Type B pancreatic cell (in vitro differentiated cells): ENCODE measurements around the gene GRN. TPM values are rescaled to one million over a fixed set of nuclear protein-coding genes. Genes with fewer than 3 reads are reported as not detected.

ENCODE experiments used
- DNase-seq: peaks from one replicate; pipeline ENCODE4 v3.0.0; 2021; ENCODE audit warnings: mixed read lengths; ENCODE audit not compliant: unreplicated experiment; ENCODE audit errors: extremely low spot score
- H3K27ac Mint-ChIP-seq: 2 replicates; pipeline ENCODE4 v1.8.0; 2021; ENCODE audit warnings: mild to moderate bottlenecking, mixed read lengths
- H3K27me3 Mint-ChIP-seq: 2 replicates; pipeline ENCODE4 v1.8.0; 2021; ENCODE audit warnings: mixed read lengths
- H3K36me3 Mint-ChIP-seq: 2 replicates; pipeline ENCODE4 v1.8.0; 2021; ENCODE audit warnings: mixed read lengths
- H3K4me1 Mint-ChIP-seq: one replicate; pipeline ENCODE4 v1.8.0; 2021; ENCODE audit warnings: mixed read lengths; ENCODE audit not compliant: unreplicated experiment
- H3K4me3 Mint-ChIP-seq: 2 replicates; pipeline ENCODE4 v1.8.0; 2021; ENCODE audit warnings: mild to moderate bottlenecking, mixed read lengths
- H3K9me3 Mint-ChIP-seq: 2 replicates; pipeline ENCODE4 v1.8.0; 2021; ENCODE audit warnings: mixed read lengths
- total RNA-seq: library from RNA; stranded (reverse); gene quantifications from 2 replicates; pipeline ENCODE4 v1.2.1, GENCODE V29; 2021; ENCODE audit warnings: low replicate concordance
- TF ChIP-seq, protein P1 (sequence below): fragments of 200-600 bp; sonication (generic); conservative IDR thresholded peaks from 2 replicates; pipeline ENCODE4 v1.5.0; 2021; ENCODE audit warnings: antibody characterized with exemption, mild to moderate bottlenecking

Gene GRN
- total RNA-seq, 1 donor from 2014 or later, result 183 TPM

DNA sequence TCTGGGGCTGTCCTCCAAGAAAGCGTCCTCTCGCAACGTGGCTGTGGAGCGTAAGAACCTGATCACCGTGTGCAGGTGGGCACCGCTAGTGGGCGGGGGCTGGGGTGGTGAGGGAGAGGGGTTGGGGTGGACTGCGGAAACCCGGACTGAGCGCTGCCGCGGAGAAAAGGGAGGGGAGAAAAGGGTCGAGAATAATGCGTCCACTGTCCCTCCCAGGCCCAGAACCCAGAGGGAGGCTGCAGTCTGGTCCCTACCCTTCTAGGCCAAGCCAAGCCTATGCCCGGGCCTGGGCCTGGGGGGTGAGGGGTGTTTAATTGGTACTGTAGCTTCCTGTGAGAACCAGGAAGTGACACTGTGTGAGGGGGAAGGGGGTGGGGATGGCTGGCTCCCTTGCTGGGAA lies 36.2 kb upstream of the GRN start:
- no peaks in the 10 kb centered on the region for H3K4me1 Mint-ChIP-seq
- peak overlapping the region; percentile 51 for H3K4me3 Mint-ChIP-seq
- H3K27ac Mint-ChIP-seq, result no peak overlapping the region
- TF ChIP-seq, protein P1, sequence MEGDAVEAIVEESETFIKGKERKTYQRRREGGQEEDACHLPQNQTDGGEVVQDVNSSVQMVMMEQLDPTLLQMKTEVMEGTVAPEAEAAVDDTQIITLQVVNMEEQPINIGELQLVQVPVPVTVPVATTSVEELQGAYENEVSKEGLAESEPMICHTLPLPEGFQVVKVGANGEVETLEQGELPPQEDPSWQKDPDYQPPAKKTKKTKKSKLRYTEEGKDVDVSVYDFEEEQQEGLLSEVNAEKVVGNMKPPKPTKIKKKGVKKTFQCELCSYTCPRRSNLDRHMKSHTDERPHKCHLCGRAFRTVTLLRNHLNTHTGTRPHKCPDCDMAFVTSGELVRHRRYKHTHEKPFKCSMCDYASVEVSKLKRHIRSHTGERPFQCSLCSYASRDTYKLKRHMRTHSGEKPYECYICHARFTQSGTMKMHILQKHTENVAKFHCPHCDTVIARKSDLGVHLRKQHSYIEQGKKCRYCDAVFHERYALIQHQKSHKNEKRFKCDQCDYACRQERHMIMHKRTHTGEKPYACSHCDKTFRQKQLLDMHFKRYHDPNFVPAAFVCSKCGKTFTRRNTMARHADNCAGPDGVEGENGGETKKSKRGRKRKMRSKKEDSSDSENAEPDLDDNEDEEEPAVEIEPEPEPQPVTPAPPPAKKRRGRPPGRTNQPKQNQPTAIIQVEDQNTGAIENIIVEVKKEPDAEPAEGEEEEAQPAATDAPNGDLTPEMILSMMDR, result no peak
- DNase-seq, result no peak
- H3K27me3 Mint-ChIP-seq, result peaks cover 59% of the 10 kb centered on the region
- H3K9me3 Mint-ChIP-seq, result no peaks in the 10 kb centered on the region
- H3K36me3 Mint-ChIP-seq, result no peaks in the 10 kb centered on the region

DNA sequence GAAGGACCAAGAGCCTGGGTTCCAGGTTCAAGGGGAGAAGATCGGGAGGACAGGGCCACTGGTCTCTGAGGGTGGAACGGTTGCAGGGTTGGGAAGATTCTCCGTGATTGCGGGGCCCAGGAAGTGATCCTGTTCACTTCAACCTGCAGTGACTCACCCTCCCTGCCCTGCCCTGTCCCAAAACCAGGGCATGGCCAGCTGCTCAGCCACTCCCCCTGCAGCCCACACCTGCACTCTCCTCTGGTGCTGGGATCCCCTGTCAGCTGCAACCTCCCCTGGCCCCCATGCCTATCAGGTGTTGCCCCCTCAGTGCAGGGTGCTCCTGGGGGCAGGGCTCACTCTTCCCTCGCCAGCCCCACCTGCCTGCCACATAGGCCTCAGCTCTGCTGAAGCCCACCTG lies 35.6 kb upstream of the GRN start:
- H3K4me1 Mint-ChIP-seq, result no peaks in the 10 kb centered on the region
- H3K27me3 Mint-ChIP-seq, result peaks cover 62% of the 10 kb centered on the region
- no peaks in the 10 kb centered on the region for H3K36me3 Mint-ChIP-seq
- TF ChIP-seq, protein P1, result no peak
- DNase-seq, result no peak
- no peaks in the 10 kb centered on the region for H3K9me3 Mint-ChIP-seq
- peak overlapping the region; percentile 68 for H3K4me3 Mint-ChIP-seq
- no peak overlapping the region for H3K27ac Mint-ChIP-seq

DNA sequence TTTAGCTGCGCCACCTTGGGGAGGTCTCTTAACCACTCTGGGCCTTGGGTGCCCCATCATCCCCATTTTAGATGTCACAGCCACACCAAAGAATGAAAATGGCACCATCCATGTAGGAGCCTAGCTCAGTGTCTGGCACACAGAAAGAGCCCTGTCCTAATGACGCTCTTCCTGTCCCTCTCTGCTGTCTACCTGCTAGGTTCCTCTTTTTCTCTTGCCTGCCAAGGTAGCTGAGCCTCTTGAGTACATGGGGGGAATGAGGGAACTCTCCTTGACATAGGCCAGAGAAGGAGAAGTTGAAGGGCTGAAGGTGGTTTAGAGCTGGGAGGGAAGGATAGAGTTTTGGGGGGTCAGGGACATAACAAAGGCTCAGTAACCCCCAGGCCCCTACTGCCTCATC lies 34.9 kb upstream of the GRN start:
- Mint-ChIP-seq H3K9me3 (no peaks in the 10 kb centered on the region), H3K4me1 (no peaks in the 10 kb centered on the region), H3K4me3 (peak overlapping the region; percentile 68), H3K36me3 (no peaks in the 10 kb centered on the region), H3K27me3 (peaks cover 60% of the 10 kb centered on the region), H3K27ac (no peak overlapping the region)
- TF ChIP-seq, protein P1, result no peak
- DNase-seq, result no peak

DNA sequence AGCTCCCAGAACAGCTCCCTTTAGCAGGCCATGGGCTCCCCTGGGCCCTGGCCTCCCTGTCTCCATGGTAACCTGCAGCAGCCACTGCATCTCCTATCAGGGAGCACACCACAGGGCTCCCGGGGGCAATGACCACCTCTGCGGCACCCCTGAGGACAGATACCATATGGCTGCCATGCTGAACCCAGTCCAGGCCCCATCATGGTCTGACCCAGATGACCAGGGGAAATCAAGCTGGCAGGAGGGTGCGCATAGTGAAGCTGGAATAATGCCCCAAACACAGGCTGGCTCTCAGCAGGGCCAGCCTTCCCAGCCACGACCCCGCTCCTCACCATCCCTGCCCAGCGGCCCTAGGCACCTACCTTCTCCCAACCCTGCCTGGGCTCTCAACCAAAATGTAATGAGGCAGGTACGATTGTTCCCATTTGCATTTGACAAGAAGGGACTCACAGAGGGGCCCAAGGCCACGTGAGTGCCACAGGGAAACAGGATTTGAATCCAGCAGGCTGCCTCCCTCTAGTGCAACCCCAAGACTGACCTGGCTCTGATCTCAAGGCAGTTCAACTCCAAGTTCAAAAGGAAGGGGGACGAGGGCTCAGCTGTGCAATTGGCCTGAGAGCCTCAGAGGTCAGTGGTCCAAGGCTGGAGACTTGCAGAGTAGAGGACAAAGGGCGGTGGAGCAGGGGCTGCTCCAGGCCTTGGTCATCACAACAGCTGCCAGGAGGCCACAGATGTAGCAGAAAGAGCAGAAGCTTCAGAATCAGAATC lies 34.3 kb upstream of the GRN start:
- Mint-ChIP-seq H3K27me3 (peaks cover 65% of the 10 kb centered on the region), H3K9me3 (no peaks in the 10 kb centered on the region), H3K4me1 (peaks cover 4% of the 10 kb centered on the region), H3K27ac (no peak overlapping the region), H3K4me3 (no peak overlapping the region), H3K36me3 (no peaks in the 10 kb centered on the region)
- no peak for DNase-seq
- TF ChIP-seq, protein P1, result no peak

DNA sequence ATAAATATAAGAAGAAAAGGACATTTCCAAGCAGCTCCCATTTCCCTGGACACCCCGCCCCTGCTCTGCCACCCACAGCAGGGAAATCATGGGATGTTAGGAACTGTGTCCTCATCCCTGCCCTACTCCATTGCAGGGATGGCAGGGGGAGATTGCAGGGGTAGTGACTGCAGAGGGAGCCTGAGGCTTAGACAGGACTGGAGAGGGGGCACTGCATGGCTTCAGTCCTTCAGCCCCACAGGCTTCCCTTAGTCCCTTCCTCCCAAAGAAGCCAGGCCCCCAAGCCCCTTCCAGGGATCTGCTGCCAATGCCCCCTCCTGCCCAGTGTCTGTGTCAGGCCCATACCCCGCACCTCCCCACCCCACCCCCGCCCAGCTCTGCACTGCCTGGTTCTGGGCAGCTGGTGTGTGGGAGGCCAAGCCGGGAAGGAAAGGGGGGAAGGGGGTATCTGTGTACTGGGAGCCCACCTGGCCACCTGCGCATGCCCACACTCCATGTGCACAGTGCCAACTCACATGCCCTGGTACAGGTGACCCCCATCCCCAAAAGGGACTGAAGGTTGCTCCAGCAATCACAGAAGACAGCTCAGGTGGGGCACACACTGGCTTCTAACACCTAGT lies 33.4 kb upstream of the GRN start:
- TF ChIP-seq, protein P1, result no peak
- H3K4me3 Mint-ChIP-seq, result no peak overlapping the region
- H3K27me3 Mint-ChIP-seq, result peaks cover 67% of the 10 kb centered on the region
- H3K36me3 Mint-ChIP-seq, result no peaks in the 10 kb centered on the region
- H3K9me3 Mint-ChIP-seq, result no peaks in the 10 kb centered on the region
- no peak for DNase-seq
- peaks cover 9% of the 10 kb centered on the region for H3K4me1 Mint-ChIP-seq
- no peak overlapping the region for H3K27ac Mint-ChIP-seq
